Astrocyte (in vitro differentiated cells and primary cell): Measurements from ENCODE around the gene ENHO.

ENCODE experiments used
- EZH2 ChIP-seq: IDR thresholded peaks from 2 replicates; pipeline ENCODE4 v1.6.1; 2012; ENCODE audit warnings: mild to moderate bottlenecking, low read length, inconsistent platforms; ENCODE audit not compliant: insufficient read depth
- TF ChIP-seq, protein P1 (sequence below): IDR thresholded peaks from 2 replicates; pipeline ENCODE4 v1.5.1; 2011; ENCODE audit warnings: low read depth, mild to moderate bottlenecking, inconsistent platforms, low read length, moderate library complexity; ENCODE audit not compliant: insufficient read depth

DNA sequence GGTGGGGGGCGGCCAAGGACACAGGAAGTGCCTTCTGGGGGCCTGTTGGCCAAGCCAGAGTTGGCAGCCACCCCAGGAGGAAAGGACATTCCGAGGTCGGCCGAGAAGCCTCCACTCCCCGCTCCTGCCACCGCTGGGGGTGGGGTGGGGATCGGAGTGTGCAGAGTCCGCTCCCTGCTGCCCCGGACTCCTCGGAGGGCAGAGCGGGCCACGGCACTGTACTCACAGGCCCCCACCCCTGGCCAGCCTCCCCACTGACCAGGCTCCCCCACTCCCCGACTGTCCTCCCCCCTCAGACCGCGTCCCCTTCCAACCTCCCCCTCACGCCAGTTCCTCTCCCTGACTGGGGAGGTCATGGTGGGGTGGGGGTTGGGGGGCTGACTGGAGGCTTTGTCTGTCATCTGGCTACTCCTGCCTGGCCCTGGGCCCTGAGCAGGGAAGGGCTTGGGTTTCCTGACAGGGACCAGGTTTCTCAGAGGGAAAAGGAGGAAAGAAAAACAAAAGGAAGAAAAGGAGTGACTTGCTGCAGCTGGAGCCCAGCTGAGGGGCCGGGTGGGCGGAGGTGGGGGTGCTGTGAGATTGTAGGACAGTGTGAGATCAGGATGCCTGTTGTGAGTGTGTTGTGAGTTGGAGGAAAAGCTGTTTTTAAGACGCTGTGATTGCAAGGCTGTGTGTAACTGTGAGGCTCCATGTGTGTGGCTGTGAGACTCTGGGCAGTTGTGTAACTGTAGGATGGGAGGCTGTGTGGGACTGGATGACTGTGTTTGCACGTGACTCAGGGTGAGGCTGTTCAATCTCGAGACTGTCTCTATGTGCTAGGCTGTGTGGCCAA lies 37.0 kb upstream of the ENHO start:
- no peak for TF ChIP-seq EZH2
- TF ChIP-seq, protein P1, sequence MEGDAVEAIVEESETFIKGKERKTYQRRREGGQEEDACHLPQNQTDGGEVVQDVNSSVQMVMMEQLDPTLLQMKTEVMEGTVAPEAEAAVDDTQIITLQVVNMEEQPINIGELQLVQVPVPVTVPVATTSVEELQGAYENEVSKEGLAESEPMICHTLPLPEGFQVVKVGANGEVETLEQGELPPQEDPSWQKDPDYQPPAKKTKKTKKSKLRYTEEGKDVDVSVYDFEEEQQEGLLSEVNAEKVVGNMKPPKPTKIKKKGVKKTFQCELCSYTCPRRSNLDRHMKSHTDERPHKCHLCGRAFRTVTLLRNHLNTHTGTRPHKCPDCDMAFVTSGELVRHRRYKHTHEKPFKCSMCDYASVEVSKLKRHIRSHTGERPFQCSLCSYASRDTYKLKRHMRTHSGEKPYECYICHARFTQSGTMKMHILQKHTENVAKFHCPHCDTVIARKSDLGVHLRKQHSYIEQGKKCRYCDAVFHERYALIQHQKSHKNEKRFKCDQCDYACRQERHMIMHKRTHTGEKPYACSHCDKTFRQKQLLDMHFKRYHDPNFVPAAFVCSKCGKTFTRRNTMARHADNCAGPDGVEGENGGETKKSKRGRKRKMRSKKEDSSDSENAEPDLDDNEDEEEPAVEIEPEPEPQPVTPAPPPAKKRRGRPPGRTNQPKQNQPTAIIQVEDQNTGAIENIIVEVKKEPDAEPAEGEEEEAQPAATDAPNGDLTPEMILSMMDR = no peak
